Hepatocyte (in vitro differentiated cells): Measurements from ENCODE around the gene ZNF416. TPM values are rescaled to one million over a fixed set of nuclear protein-coding genes. Genes with fewer than 3 reads are reported as not detected.

Experiments
- DNase-seq: peaks from one replicate; pipeline ENCODE4 v3.0.0-alpha.2; 2016; ENCODE audit warnings: low spot score
- H2AFZ ChIP-seq: fragments of 200-600 bp; sonication (generic); 2 replicates; pipeline ENCODE4 v1.6.0; 2016; ENCODE audit warnings: antibody characterized with exemption, mild to moderate bottlenecking
- H3K27ac ChIP-seq: fragments of 200-600 bp; sonication (generic); 2 replicates; pipeline ENCODE4 v1.5.1; 2016; ENCODE audit warnings: mild to moderate bottlenecking
- H3K27me3 ChIP-seq: fragments of 200-600 bp; sonication (generic); 2 replicates; pipeline ENCODE4 v1.6.1; 2016
- H3K36me3 ChIP-seq: fragments of 200-600 bp; sonication (generic); replicated peaks from 2 replicates; pipeline ENCODE4 v1.5.1; 2016; ENCODE audit warnings: low read depth; ENCODE audit not compliant: insufficient read depth
- H3K4me1 ChIP-seq: fragments of 200-600 bp; sonication (generic); 2 replicates; pipeline ENCODE4 v1.5.1; 2016; ENCODE audit warnings: mild to moderate bottlenecking, moderate library complexity; ENCODE audit not compliant: insufficient read depth
- H3K4me2 ChIP-seq: fragments of 200-600 bp; sonication (generic); 2 replicates; pipeline ENCODE4 v1.6.0; 2016
- H3K4me3 ChIP-seq: fragments of 200-600 bp; sonication (generic); 2 replicates; pipeline ENCODE4 v1.5.1; 2016; ENCODE audit warnings: mild to moderate bottlenecking
- H3K79me2 ChIP-seq: fragments of 200-600 bp; sonication (generic); 2 replicates; pipeline ENCODE4 v1.6.0; 2017; ENCODE audit warnings: mild to moderate bottlenecking
- H3K9me2 ChIP-seq: fragments of 200-600 bp; sonication (generic); replicated peaks from 2 replicates; pipeline ENCODE4 v1.6.0; 2017; ENCODE audit warnings: mild to moderate bottlenecking; ENCODE audit not compliant: insufficient read depth
- H3K9me3 ChIP-seq: fragments of 200-600 bp; sonication (generic); 2 replicates; pipeline ENCODE4 v1.5.1; 2016; ENCODE audit warnings: low read depth, mild to moderate bottlenecking
- H4K20me1 ChIP-seq: fragments of 200-600 bp; sonication (generic); 2 replicates; pipeline ENCODE4 v1.6.0; 2016; ENCODE audit warnings: mild to moderate bottlenecking; ENCODE audit not compliant: insufficient read depth, poor library complexity, severe bottlenecking
- CTCF ChIP-seq: fragments of 200-600 bp; sonication (generic); IDR thresholded peaks from 2 replicates; pipeline ENCODE4 v1.5.1; 2016; ENCODE audit warnings: antibody characterized with exemption, mild to moderate bottlenecking; ENCODE audit not compliant: poor library complexity
- EZH2 ChIP-seq: fragments of 200-600 bp; sonication (generic); IDR thresholded peaks from 2 replicates; pipeline ENCODE4 v1.6.1; 2016; ENCODE audit warnings: antibody characterized with exemption, mild to moderate bottlenecking, borderline replicate concordance
- EZH2phosphoT487 ChIP-seq: fragments of 200-600 bp; sonication (generic); IDR thresholded peaks from one replicate; pipeline ENCODE4 v1.6.1; 2018; ENCODE audit warnings: antibody characterized with exemption, mild to moderate bottlenecking, low read depth, moderate library complexity; ENCODE audit not compliant: unreplicated experiment, severe bottlenecking
- WGBS: methylation state at CpG from one replicate; pipeline ENCODE4 v1.1.6; 2016; ENCODE audit warnings: low lambda C conversion rate; ENCODE audit errors: missing lambda C conversion rate; 5-methylcytosine and 5-hydroxymethylcytosine counted together
- polyA plus RNA-seq: library from polyadenylated mRNA; unstranded; fragments of >200 nt; fragmentation: Nextera tagmentation; extraction: Ambion mirVana; gene quantifications from 2 replicates; pipeline ENCODE4 v1.2.1, GENCODE V29; 2016
- total RNA-seq: library from RNA; depleted of rRNA; stranded (reverse); fragments of >200 nt; gene quantifications from 2 replicates; pipeline ENCODE4 v1.2.3, GENCODE V29; 2014

Gene ZNF416
- total and polyA plus RNA-seq, 2 experiments from 2014 or later = 1.9 to 4.7 TPM

GRCh38 chr19:57606931-57607330 is 28.2 kb upstream of the ZNF416 start:
- Histone ChIP-seq H3K9me3 (no peaks in the 10 kb centered on the region), H3K4me3 (no peak overlapping the region), H3K36me3 (no peaks in the 10 kb centered on the region), H3K79me2 (no peaks in the 10 kb centered on the region), H3K4me2 (no peak overlapping the region), H3K27me3 (no peaks in the 10 kb centered on the region), H2AFZ (no peak overlapping the region), H4K20me1 (no peaks in the 10 kb centered on the region), H3K4me1 (no peaks in the 10 kb centered on the region), H3K27ac (no peak overlapping the region), H3K9me2 (no peaks in the 10 kb centered on the region)
- no peak for TF ChIP-seq EZH2phosphoT487
- TF ChIP-seq CTCF = no peak
- TF ChIP-seq EZH2 = no peak
- DNase-seq = no peak
- 100% methylated on average over 5 of the region's 5 CpGs for WGBS

- Histone ChIP-seq H3K9me2 (no peaks in the 10 kb centered on the region), H3K9me3 (peaks cover 3% of the 10 kb centered on the region), H3K36me3 (no peaks in the 10 kb centered on the region), H3K4me3 (peak within 1 kb of the TSS; percentile 73), H2AFZ (peak within 1 kb of the TSS; percentile 91), H3K4me2 (peak within 1 kb of the TSS; percentile 95), H3K27ac (no peak within 1 kb of the TSS), H3K79me2 (peaks cover 8% of the 10 kb centered on the region), H3K4me1 (no peaks in the 10 kb centered on the region), H4K20me1 (no peaks in the 10 kb centered on the region), H3K27me3 (no peaks in the 10 kb centered on the region)
- TF ChIP-seq CTCF (no peak), EZH2phosphoT487 (no peak), EZH2 (no peak)
- DNase-seq = peak; percentile 96
- WGBS = 1% methylated on average over 53 of the region's 53 CpGs
Measured at GRCh38 chr19:57599761-57600383, 21.2 kb upstream of the ZNF416 start, which contains the start of gene ZNF530. ZNF530 (plus strand) TSS chr19:57599885; CDS start chr19:57604346, 4,461 bp downstream.

GRCh38 chr19:57599377-57599760 is 20.7 kb upstream of the ZNF416 start:
- H3K9me2 ChIP-seq = no peaks in the 10 kb centered on the region
- H4K20me1 ChIP-seq = no peaks in the 10 kb centered on the region
- peak overlapping the region; percentile 95 for H3K4me2 ChIP-seq
- no peak overlapping the region for H3K27ac ChIP-seq
- TF ChIP-seq EZH2 (no peak), CTCF (no peak), EZH2phosphoT487 (no peak)
- no peaks in the 10 kb centered on the region for H3K27me3 ChIP-seq
- DNase-seq = no peak
- H3K79me2 ChIP-seq = peaks cover 8% of the 10 kb centered on the region
- H3K36me3 ChIP-seq = no peaks in the 10 kb centered on the region
- no peak overlapping the region for H3K4me3 ChIP-seq
- whole genome bisulfite sequencing = 67% methylated on average over 8 of the region's 8 CpGs
- no peaks in the 10 kb centered on the region for H3K4me1 ChIP-seq
- H2AFZ ChIP-seq = peak overlapping the region; percentile 69
- H3K9me3 ChIP-seq = peaks cover 5% of the 10 kb centered on the region
